HepG2 (cell line): ENCODE measurements around the gene CFL1. TPM values are rescaled to one million over a fixed set of nuclear protein-coding genes. Genes with fewer than 3 reads are reported as not detected.

Experiments
- ATAC-seq: fragments of 200-7000 bp; cut with Tn5 transposase; 3 replicates; pipeline ENCODE4 v1.9.1; 2020; ENCODE audit warnings: mild to moderate bottlenecking, moderate library complexity
- BruUV-seq: library from RNA; stranded (reverse); fragments of 400-500 nt; replicated peaks from 2 replicates; lab custom pipeline; 2021; lab: Mats Ljungman, UMichigan
- CTCF ChIA-PET: fragments of 300-600 bp; formaldehyde crosslinking; extraction: SDS; loops from one replicate; lab custom pipeline; 2021; ENCODE audit warnings: low total read pairs, inconsistent platforms, low intra/inter-chr PET ratio; lab: Yijun Ruan, JAX
- POLR2A ChIA-PET: fragments of 350-600 bp; sonication (Branson Sonifier 250); formaldehyde crosslinking; loops from one replicate; lab custom pipeline; 2020; ENCODE audit warnings: antibody characterized with exemption, inconsistent platforms; lab: Yijun Ruan, JAX
- DNase-seq: peaks from one replicate; pipeline ENCODE4 v3.0.0-alpha.2; 2015; ENCODE audit warnings: low spot score
- FAIRE-seq: peaks from 3 replicates; lab custom pipeline; 2011; peaks lifted over from hg19 to GRCh38; lab: Jason Lieb, UNC
- H2AFZ ChIP-seq: one replicate; pipeline ENCODE4 v1.6.1; 2011; ENCODE audit warnings: low read length, inconsistent platforms
- H3K27ac ChIP-seq: fragments of 300-600 bp; 3 replicates; pipeline ENCODE4 v1.8.0; 2011; ENCODE audit warnings: mixed run types, mild to moderate bottlenecking, mixed read lengths, low read length, inconsistent platforms; ENCODE audit not compliant: insufficient read depth; ENCODE audit errors: extremely low read length
- H3K27me3 ChIP-seq, 2 experiments: fragments of 200-600 bp in 1 of 2; 2 replicates in 1 of 2; 3 replicates in 1 of 2; pipeline versions ENCODE4 v1.6.0 to v1.8.0; 2011; ENCODE audit warnings: low read length in 2 of 2, mild to moderate bottlenecking in 2 of 2, moderate library complexity in 2 of 2, inconsistent platforms in 1 of 2; ENCODE audit not compliant: insufficient read depth in 2 of 2, control insufficient read depth in 1 of 2
- H3K36me3 ChIP-seq, 2 experiments: fragments of 200-600 bp in 1 of 2; replicated peaks in 1 of 2; 2 replicates in 1 of 2; 3 replicates in 1 of 2; pipeline versions ENCODE4 v1.5.1 to v1.8.0; 2011; ENCODE audit warnings: low read length in 2 of 2, inconsistent platforms in 1 of 2; ENCODE audit not compliant: insufficient read depth in 2 of 2, control insufficient read depth in 1 of 2
- H3K4me1 ChIP-seq: 2 replicates; pipeline ENCODE4 v1.5.1; 2012; ENCODE audit warnings: low read length, inconsistent platforms; ENCODE audit not compliant: insufficient read depth
- H3K4me2 ChIP-seq: 2 replicates; pipeline ENCODE4 v1.6.0; 2011; ENCODE audit warnings: low read depth, low read length, inconsistent platforms
- H3K4me3 ChIP-seq, 3 experiments: fragments of 200-600 bp in 1 of 3; sonication (generic), shearing (Covaris generic) in 1 of 3; replicated peaks in 1 of 3; 2 replicates each; pipeline ENCODE4 v1.5.1; 2011 to 2016; ENCODE audit warnings: low read length in 3 of 3, inconsistent platforms in 2 of 3, low read depth in 2 of 3, mild to moderate bottlenecking in 2 of 3, control low read depth in 1 of 3, mixed read lengths in 1 of 3; ENCODE audit not compliant: insufficient read depth in 1 of 3
- H3K79me2 ChIP-seq: one replicate; pipeline ENCODE4 v1.6.1; 2011; ENCODE audit warnings: low read length, inconsistent platforms; ENCODE audit not compliant: insufficient read depth
- H3K9ac ChIP-seq: 2 replicates; pipeline ENCODE4 v1.6.0; 2011; ENCODE audit warnings: mild to moderate bottlenecking, low read depth, low read length, inconsistent platforms; ENCODE audit not compliant: insufficient read depth
- H3K9me3 ChIP-seq: 2 replicates; pipeline ENCODE4 v1.5.1; 2012; ENCODE audit warnings: mild to moderate bottlenecking, low read length
- H4K20me1 ChIP-seq: 2 replicates; pipeline ENCODE4 v1.6.0; 2011; ENCODE audit warnings: inconsistent platforms, mild to moderate bottlenecking, low read length, moderate library complexity; ENCODE audit not compliant: insufficient read depth
- whole genome bisulfite sequencing: methylation state at CpG from one replicate; pipeline ENCODE4 v1.1.6; 2017; ENCODE audit warnings: low lambda C conversion rate; 5-methylcytosine and 5-hydroxymethylcytosine counted together
- in situ Hi-C: cut with HindIII; loops from 2 replicates; pipeline ENCODE4 v1.10.0; 2017; ENCODE audit warnings: low pct_unique_long_range_greater_than_20kb; ENCODE audit not compliant: extremely low pct_ligation_motif_present
- intact Hi-C: fragments of 100-400 bp; cut with micrococcal nuclease; formaldehyde crosslinking; loops from one replicate; pipeline ENCODE4 v1.10.0; 2022; ENCODE audit not compliant: unreplicated experiment
- polyA plus RNA-seq, 8 experiments: library from polyadenylated mRNA; depleted of rRNA in 3 of 8; stranded (reverse) in 7 of 8; unstranded in 1 of 8; fragments of >200 nt; fragmentation: Illumina TruSeq in 4 of 8; extraction: Trizol in 4 of 8; gene quantifications; 2 replicates each; pipeline versions ENCODE4 v1.2.1 to v1.2.3, GENCODE V29; 2011 to 2016; ENCODE audit warnings: low read depth in 4 of 8, missing spikeins in 1 of 8, mixed read lengths in 1 of 8; ENCODE audit not compliant: insufficient read depth in 1 of 8
- total RNA-seq, 5 experiments: library from RNA; depleted of rRNA; stranded (reverse); fragments of >200 nt; fragmentation: Illumina TruSeq; extraction: Trizol; gene quantifications; 2 replicates each; pipeline ENCODE4 v1.2.3, GENCODE V29; 2016; ENCODE audit warnings: low read depth in 1 of 5
- TF ChIP-seq, protein P1 (sequence below): IDR thresholded peaks from 2 replicates; pipeline ENCODE4 v1.6.1; 2016; ENCODE audit warnings: mild to moderate bottlenecking

The CFL1 gene
- total and polyA plus RNA-seq, 2 of the 13 experiments (the other 11 are each of a cell fraction or from before 2014, with no cell fraction given), result 379 to 383 TPM

DNA sequence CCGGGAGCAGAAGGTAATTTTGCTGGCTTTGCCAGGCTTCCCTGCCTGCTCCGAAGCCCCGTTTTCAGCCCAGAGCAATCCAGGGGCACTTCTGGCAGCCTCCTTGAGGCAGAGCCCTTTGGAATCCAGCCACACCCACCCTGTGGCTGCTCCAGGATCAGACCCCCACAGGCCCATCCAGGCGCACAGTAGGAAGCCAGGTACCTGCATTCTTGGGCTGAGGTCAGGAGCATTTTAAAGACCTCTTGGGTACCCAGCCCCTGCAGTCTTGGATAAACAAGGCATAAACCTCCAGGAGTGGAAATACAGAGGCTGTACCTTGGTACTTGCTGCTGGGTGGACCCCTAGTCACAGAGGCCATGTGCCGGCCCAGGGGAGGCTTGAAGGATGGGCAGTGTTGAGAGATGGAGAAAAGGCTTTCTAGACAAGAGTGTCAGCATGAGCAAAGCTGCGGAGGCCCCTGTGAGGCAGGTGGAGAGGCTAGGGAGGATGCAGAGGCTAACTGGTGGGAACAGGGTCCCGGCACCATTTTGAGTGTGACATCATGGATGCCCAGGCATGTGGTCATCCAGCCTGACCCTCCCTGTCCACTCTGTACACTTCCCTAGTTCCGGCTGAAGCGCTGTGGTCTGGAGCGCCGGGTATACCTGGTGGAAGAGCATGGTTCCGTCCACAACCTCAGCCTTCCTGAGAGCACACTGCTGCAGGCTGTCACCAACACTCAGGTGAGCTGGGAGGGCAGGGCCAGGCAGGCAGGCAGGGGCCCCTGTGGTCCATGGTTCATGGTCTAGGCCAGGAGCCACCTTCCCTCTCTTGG lies 6.1 kb upstream of the CFL1 start:
- no peak for FAIRE-seq

More for the DNA sequence above, 6.1 kb upstream of the CFL1 start:
- CTCF ChIA-PET, result no interaction called here
- ATAC-seq, result no peak
- WGBS, result 86% methylated on average over 11 of the region's 12 CpGs
- H4K20me1 ChIP-seq, result no peaks in the 10 kb centered on the region
- TF ChIP-seq, protein P1, sequence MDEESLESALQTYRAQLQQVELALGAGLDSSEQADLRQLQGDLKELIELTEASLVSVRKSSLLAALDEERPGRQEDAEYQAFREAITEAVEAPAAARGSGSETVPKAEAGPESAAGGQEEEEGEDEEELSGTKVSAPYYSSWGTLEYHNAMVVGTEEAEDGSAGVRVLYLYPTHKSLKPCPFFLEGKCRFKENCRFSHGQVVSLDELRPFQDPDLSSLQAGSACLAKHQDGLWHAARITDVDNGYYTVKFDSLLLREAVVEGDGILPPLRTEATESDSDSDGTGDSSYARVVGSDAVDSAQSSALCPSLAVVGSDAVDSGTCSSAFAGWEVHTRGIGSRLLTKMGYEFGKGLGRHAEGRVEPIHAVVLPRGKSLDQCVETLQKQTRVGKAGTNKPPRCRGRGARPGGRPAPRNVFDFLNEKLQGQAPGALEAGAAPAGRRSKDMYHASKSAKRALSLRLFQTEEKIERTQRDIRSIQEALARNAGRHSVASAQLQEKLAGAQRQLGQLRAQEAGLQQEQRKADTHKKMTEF (CRISPR knock-in tag), result no peak
- H3K27ac ChIP-seq, result no peak overlapping the region
- intact Hi-C loops, result no loop called here
- H3K4me3 ChIP-seq, result no peak overlapping the region
- peaks cover 10% of the 10 kb centered on the region for H3K79me2 ChIP-seq
- POLR2A ChIA-PET, result interaction anchor here (0.6 kb wide), 1 partner anchor 24 kb away, joined by 5 read pairs; the partner anchor contains the start of gene FIBP
- peaks cover 21% of the 10 kb centered on the region for H3K4me1 ChIP-seq
- no peak overlapping the region for H3K9ac ChIP-seq
- in situ Hi-C loops, result no loop called here
- H3K4me2 ChIP-seq, result no peak overlapping the region
- H3K36me3 ChIP-seq, result peaks cover 14 to 51% of the 10 kb centered on the region in 2 experiments; a peak in 4 of 5 replicates
- no peak overlapping the region for H2AFZ ChIP-seq
- no peaks in the 10 kb centered on the region for H3K27me3 ChIP-seq
- no TSS peak for BruUV-seq
- H3K9me3 ChIP-seq, result no peaks in the 10 kb centered on the region
- DNase-seq, result no peak
